H54 (cell line): Measurements from ENCODE around the gene MAP2K3.

Experiments
- DNase-seq: peaks from one replicate; pipeline ENCODE4 v3.0.0; 2011; ENCODE audit warnings: low spot score, mixed read lengths; ENCODE audit not compliant: insufficient read length
- FAIRE-seq: peaks from 3 replicates; lab custom pipeline; 2011; peaks lifted over from hg19 to GRCh38; lab: Jason Lieb, UNC
- POLR2A ChIP-seq: IDR thresholded peaks from 2 replicates; pipeline ENCODE4 v1.6.1; 2011; ENCODE audit warnings: low read depth, mild to moderate bottlenecking, low read length

Gene MAP2K3

GRCh38 chr17:21292867-21293830 lies 8.6 kb downstream of the MAP2K3 start:
- TF ChIP-seq POLR2A = no peak
- FAIRE-seq = no peak
- DNase-seq = no peak

DNA sequence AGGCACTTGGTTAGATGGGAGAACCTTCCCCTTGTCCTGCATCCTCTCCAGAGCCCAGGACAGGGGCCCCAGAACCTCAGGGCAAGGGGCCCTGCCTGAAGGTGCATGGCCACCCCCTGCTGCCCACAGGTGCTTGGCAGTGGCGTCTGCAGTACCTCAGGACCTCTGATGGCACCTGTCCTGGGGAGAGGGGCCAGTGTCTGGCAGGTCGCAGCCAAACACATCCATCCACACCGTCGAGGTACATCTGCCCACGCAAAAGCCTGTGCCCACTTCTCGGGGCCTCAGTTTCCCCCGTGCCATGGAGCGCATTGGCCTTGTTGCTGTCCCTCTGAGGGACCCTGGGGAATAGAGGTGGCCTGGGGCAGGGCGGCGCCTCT lies 9.3 kb downstream of the MAP2K3 start:
- TF ChIP-seq POLR2A = no peak
- DNase-seq (no peak), FAIRE-seq (no peak)

DNA sequence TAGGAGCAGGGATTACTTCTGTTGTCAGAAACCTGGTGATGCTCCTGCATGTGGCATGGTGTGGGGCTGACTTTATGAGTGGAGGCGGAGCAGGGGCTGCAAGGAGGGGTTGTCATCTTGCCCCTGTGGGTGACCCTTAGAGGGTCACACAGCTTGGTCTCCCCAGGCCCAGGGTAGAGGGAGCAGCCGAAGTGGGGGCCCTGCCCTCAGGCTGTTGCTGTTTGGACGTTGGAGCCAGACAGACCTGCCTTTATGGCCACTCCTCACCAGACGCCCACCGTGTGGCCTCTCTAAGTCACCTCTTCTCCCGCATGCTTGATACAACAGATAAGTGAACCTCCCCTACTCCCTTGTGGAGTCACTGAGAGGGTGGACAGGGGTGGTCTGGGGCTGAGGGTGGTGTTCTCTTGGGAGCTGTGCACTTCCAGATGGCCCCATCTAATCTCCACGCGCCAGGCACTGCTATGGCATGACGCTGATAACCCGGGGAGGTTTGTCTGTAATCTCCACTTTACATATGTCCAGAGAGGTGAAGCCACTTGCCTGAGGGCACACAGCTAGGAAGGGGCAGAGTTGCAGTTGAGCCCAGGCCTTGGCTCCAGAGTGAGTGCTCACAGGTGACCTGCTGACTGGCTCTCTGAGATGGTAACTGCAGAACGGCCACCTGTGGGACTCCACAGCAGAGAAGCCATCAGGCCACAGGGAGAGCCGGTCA lies 10.0 kb downstream of the MAP2K3 start:
- FAIRE-seq (no peak), DNase-seq (no peak)
- TF ChIP-seq POLR2A = no peak

GRCh38 chr17:21295036-21295952 lies 10.8 kb downstream of the MAP2K3 start:
- DNase-seq = no peak
- FAIRE-seq = no peak
- TF ChIP-seq POLR2A = 0 out of 2 replicates have a peak, but pooled peaks have one; percentile 12

DNA sequence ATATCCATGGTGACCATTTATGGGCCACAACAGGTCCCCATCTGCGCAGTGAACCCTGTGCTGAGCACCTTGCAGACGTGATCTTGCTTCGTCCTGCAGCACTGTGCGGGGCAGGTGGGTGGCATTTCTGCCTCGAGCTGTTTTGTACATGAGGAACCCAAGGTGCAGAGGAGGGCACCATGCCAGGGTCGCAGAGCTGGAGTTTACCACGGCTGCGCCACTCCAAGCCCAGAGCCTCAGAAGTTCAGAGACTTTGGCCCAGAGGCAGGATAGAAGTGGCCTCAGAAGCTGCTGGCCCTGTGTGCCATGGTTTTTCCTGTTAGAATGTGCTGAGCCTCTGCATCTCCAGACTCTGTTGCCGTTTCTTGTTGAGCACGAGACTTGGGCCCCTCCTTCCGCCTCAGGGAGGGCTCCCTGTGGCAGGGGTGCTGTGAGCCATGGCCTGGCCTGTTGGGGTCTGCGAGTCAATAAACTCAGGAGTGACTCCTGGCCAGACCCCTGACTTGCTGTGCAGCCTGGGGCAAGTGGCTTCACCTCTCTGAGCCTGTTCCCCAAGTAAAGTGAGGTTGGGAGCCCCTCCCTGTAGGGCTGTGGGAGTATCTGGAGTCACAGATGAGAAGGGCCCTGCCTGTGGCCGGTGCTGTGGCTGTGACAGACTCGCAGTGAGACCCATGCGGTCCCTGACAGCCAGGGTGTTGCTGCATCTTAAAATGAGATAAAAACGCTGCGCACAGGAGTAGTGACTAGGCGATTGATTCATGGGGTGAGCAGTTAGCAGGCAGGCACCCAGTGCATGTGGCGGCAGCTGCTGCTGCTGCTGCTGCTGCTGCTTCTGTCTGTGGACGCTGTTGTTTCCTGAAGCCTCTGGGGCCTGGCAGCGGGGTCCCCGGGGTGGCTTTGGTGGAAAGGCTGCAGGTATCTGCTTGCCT lies 11.8 kb downstream of the MAP2K3 start:
- TF ChIP-seq POLR2A = no peak
- DNase-seq (no peak), FAIRE-seq (no peak)

- TF ChIP-seq POLR2A = no peak
- no peak for DNase-seq
- FAIRE-seq = no peak
These were observed 12.6 kb downstream of the MAP2K3 start for GRCh38 chr17:21297026-21297520.

DNA sequence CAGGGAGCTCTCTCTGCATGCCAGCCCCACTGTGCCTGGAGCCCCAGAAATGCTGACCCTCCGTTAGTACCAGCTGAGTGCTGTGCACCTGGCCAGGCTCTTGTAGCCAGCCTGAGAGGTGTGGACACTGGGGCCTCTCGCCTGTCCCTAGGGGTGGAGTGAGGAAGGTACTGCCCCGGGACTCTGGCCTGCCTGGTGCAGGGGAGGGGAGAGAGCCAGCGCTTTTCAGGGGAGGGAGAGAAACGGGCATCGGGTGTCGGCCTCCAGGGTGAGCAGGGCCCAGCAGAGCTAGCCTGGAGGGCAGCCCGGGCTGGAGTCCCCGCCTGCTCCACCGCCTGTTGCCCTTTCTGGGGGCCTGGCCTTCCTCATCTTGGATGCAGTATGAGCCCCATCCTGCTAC lies 13.1 kb downstream of the MAP2K3 start:
- FAIRE-seq (no peak), DNase-seq (no peak)
- TF ChIP-seq POLR2A = no peak

GRCh38 chr17:21298056-21298982 lies 13.8 kb downstream of the MAP2K3 start:
- no peak for TF ChIP-seq POLR2A
- DNase-seq (no peak), FAIRE-seq (no peak)

DNA sequence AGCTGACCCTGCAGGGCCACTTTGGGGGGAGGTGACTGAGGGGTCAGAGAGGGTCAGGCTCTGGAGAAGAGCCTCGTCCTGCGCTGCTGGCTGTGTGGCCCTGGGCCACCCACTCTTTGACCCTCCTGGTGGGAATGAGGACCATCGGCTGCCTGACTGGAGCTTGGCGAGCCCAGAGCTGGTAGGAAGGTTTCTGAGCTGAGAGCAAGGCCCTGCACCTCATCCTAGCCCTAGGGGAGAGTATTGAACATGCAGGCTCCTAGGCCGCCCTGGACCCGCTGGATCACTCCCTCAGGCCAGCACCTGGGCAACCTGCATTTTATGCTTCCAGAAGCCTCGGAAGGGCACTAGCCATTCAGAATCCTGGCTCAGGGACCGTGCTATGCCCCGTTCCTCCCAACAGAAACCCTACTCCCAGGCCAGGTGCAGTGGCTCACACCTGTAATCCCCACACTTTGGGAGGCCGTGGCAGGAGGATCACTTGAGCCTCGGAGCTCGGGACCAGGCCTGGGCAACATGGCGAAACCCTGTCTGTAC lies 14.5 kb downstream of the MAP2K3 start:
- no peak for DNase-seq
- no peak for TF ChIP-seq POLR2A
- FAIRE-seq = no peak

DNA sequence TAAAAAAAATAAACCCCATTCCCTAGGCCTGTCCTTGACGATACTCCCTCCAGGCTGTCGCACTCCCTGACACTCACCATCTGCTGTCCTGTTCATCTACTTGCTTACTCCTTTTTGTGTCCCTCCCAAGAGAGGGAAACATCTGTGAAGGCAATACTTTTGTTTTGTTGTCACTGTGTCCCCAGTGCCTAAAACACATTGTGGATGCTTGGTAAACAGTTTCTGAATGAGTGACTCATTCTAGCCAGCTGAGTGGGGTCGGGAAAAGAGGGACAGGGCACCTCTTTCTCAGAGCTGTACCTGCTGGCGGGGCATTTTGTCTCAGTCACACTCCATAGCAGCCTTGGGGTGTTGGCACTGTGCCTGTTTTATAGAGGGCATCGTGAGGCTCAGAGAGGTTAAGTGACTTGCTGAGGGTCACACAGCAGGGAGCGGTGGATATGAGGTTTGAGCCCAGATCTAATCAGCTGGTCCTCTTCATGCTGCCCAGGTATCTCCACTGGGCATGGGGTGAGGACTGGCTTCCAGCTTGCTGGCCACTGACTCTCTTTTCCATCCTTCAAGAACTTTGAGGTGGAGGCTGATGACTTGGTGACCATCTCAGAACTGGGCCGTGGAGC lies 15.6 kb downstream of the MAP2K3 start:
- FAIRE-seq = no peak
- no peak for TF ChIP-seq POLR2A
- DNase-seq = no peak
